Astrocyte (in vitro differentiated cells and primary cell): ENCODE measurements around the gene FAM83E.

Experiments
- CTCF ChIP-seq: IDR thresholded peaks from 2 replicates; pipeline ENCODE4 v1.5.1; 2011; ENCODE audit warnings: low read depth, mild to moderate bottlenecking, inconsistent platforms, low read length, moderate library complexity; ENCODE audit not compliant: insufficient read depth
- EZH2 ChIP-seq: IDR thresholded peaks from 2 replicates; pipeline ENCODE4 v1.6.1; 2012; ENCODE audit warnings: mild to moderate bottlenecking, low read length, inconsistent platforms; ENCODE audit not compliant: insufficient read depth

DNA sequence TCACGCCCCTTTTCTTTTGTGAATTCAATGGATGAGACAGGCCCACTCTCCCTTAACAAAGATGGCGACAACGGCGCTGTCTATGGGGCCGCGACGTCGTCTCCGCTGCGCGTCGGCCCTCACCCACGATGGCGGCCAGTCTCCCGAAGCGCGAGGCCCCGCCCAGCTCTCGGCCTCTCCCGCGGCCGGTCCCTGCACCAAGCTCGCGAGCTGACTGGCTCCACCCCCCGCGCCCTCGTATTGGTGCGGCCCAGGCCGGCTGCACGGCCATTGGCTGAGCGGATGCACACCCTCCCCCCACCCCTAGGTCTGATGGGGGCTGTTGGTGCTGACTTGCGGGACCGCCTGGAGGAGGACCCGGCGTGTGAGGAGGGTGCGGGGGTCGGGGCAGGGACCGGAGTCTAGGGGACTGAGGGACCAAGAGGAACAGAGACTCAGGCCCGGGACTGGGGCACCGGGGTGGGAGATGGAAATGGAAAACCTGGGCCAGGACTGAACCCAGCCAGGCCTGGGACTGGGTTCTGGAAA, 9.3 kb upstream of the FAM83E start:
- no peak for TF ChIP-seq CTCF
- TF ChIP-seq EZH2 = no peak
